K562 (cell line): Measurements from ENCODE around the gene PPP1R37. TPM values are rescaled to one million over a fixed set of nuclear protein-coding genes. Genes with fewer than 3 reads are reported as not detected.

Source experiments
- ATAC-seq: fragments of 200-7000 bp; cut with Tn5 transposase; 3 replicates; pipeline ENCODE4 v1.9.1; 2020; ENCODE audit warnings: moderate library complexity
- BruUV-seq: library from RNA; stranded (reverse); fragments of 400-500 nt; replicated peaks from 2 replicates; lab custom pipeline; 2021; lab: Mats Ljungman, UMichigan
- CTCF ChIA-PET: fragments of 300-600 bp; formaldehyde crosslinking; extraction: SDS; loops from one replicate; lab custom pipeline; 2021; ENCODE audit warnings: low intra/inter-chr PET ratio; lab: Yijun Ruan, JAX
- POLR2A ChIA-PET: fragments of 300-600, 350-650 bp; sonication (Branson Sonifier 250); formaldehyde crosslinking; extraction: SDS; loops from one replicate; lab custom pipeline; 2021; ENCODE audit warnings: antibody characterized with exemption, inconsistent platforms; lab: Yijun Ruan, JAX
- DNase-seq, 4 experiments: peaks; one replicate each; pipeline versions ENCODE4 v3.0.0 to v3.0.0-alpha.2; 2011 to 2018; ENCODE audit warnings: low spot score in 3 of 4, mixed read lengths in 3 of 4; ENCODE audit errors: extremely low read depth in 1 of 4
- FAIRE-seq: peaks from 2 replicates; lab custom pipeline; 2011; peaks lifted over from hg19 to GRCh38; lab: Jason Lieb, UNC
- H2AFZ ChIP-seq: 2 replicates; pipeline ENCODE4 v1.6.0; 2011; ENCODE audit warnings: low read depth, low read length, control low read depth, inconsistent platforms
- H3K27ac ChIP-seq: fragments of 200-600 bp; 3 replicates; pipeline ENCODE4 v1.8.0; 2011; ENCODE audit warnings: low read depth, mild to moderate bottlenecking, control low read depth, inconsistent platforms, low read length, moderate library complexity, mixed read lengths; ENCODE audit errors: extremely low read depth
- H3K27me3 ChIP-seq, 2 experiments: fragments of 300-600 bp in 1 of 2; 2 replicates in 1 of 2; 3 replicates in 1 of 2; pipeline versions ENCODE4 v1.6.0 to v1.8.0; 2011; ENCODE audit warnings: inconsistent platforms in 2 of 2, low read length in 2 of 2, mild to moderate bottlenecking in 1 of 2, mixed read lengths in 1 of 2, moderate library complexity in 1 of 2; ENCODE audit not compliant: control insufficient read depth in 2 of 2, insufficient read depth in 2 of 2
- H3K36me3 ChIP-seq: fragments of 300-600 bp; 3 replicates; pipeline ENCODE4 v1.8.0; 2011; ENCODE audit warnings: mild to moderate bottlenecking, low read length, inconsistent platforms; ENCODE audit not compliant: control insufficient read depth, insufficient read depth
- H3K4me1 ChIP-seq, 2 experiments: fragments of 200-600 bp in 1 of 2; replicated peaks in 1 of 2; 2 replicates in 1 of 2; 3 replicates in 1 of 2; pipeline versions ENCODE4 v1.5.1 to v1.8.0; 2011; ENCODE audit warnings: inconsistent platforms in 2 of 2, low read length in 2 of 2, mild to moderate bottlenecking in 1 of 2, mixed read lengths in 1 of 2, moderate library complexity in 1 of 2; ENCODE audit not compliant: control insufficient read depth in 2 of 2, insufficient read depth in 2 of 2
- H3K4me2 ChIP-seq: 2 replicates; pipeline ENCODE4 v1.6.1; 2011; ENCODE audit warnings: low read length, control low read depth, inconsistent platforms, mixed read lengths; ENCODE audit not compliant: insufficient read depth
- H3K4me3 ChIP-seq: fragments of 200-600 bp; sonication (generic), shearing (Covaris generic); 2 replicates; pipeline ENCODE4 v1.5.1; 2016; ENCODE audit warnings: control low read depth, inconsistent platforms
- H3K79me2 ChIP-seq: fragments of 200-600 bp; 3 replicates; pipeline ENCODE4 v1.8.0; 2011; ENCODE audit warnings: low read length, inconsistent platforms; ENCODE audit not compliant: control insufficient read depth, insufficient read depth
- H3K9ac ChIP-seq, 2 experiments: 2 replicates each; pipeline versions ENCODE4 v1.6.0 to v1.6.1; 2011; ENCODE audit warnings: low read depth in 2 of 2, low read length in 2 of 2, control low read depth in 1 of 2, inconsistent platforms in 1 of 2, mild to moderate bottlenecking in 1 of 2, mixed read lengths in 1 of 2; ENCODE audit not compliant: insufficient read depth in 1 of 2
- H3K9me1 ChIP-seq: one replicate; pipeline ENCODE4 v1.6.0; 2011; ENCODE audit warnings: inconsistent platforms, mild to moderate bottlenecking, low read length, moderate library complexity; ENCODE audit not compliant: control insufficient read depth, insufficient read depth
- H3K9me3 ChIP-seq: replicated peaks from 2 replicates; pipeline ENCODE4 v1.5.1; 2011; ENCODE audit warnings: low read depth, low read length, inconsistent platforms; ENCODE audit not compliant: control insufficient read depth, insufficient read depth
- H4K20me1 ChIP-seq: replicated peaks from 2 replicates; pipeline ENCODE4 v1.6.1; 2011; ENCODE audit warnings: low read length, inconsistent platforms, mixed read lengths; ENCODE audit not compliant: control insufficient read depth, insufficient read depth
- LARP7 ChIP-seq: fragments of 450-650 bp; IDR thresholded peaks from 2 replicates; pipeline ENCODE4 v1.6.1; 2016
- NCOA6 ChIP-seq: fragments of 450-650 bp; IDR thresholded peaks from 2 replicates; pipeline ENCODE4 v1.6.1; 2017; ENCODE audit warnings: mild to moderate bottlenecking
- RBFOX2 ChIP-seq: fragments of 200-400 bp; formaldehyde crosslinking; IDR thresholded peaks from 2 replicates; pipeline ENCODE4 v1.6.1; 2017; ENCODE audit warnings: low read depth, mild to moderate bottlenecking, low read length, moderate library complexity
- STAT5B ChIP-seq: fragments of 250-450 bp; sonication (Bioruptor Pico); IDR thresholded peaks from 2 replicates; pipeline ENCODE4 v1.8.0; 2021; ENCODE audit warnings: mild to moderate bottlenecking, inconsistent platforms
- ZNF280B ChIP-seq: fragments of 250-450 bp; sonication (Bioruptor Pico); IDR thresholded peaks from 2 replicates; pipeline ENCODE4 v1.5.1; 2021; ENCODE audit warnings: mild to moderate bottlenecking
- WGBS: fragments of 100-300 bp; shearing (Covaris generic); methylation state at CpG from one replicate; pipeline ENCODE4 v1.1.6; 2016; ENCODE audit warnings: low coverage, mixed read lengths; ENCODE audit not compliant: insufficient coverage; ENCODE audit errors: missing lambda C conversion rate; 5-methylcytosine and 5-hydroxymethylcytosine counted together
- in situ Hi-C: fragments of 300-500 bp; cut with MboI; formaldehyde crosslinking; loops from 4 replicates; pipeline ENCODE4 v1.15.0; 2018; ENCODE audit warnings: inconsistent platforms, mixed read lengths
- intact Hi-C: fragments of 100-400 bp; cut with micrococcal nuclease; formaldehyde crosslinking; loops from 2 replicates; pipeline ENCODE4 v1.14.2; 2022
- polyA plus RNA-seq, 8 experiments: library from polyadenylated mRNA; depleted of rRNA in 4 of 8; stranded (reverse) in 5 of 8; unstranded in 3 of 8; fragments of >200 nt; fragmentation: Nextera tagmentation in 2 of 8; fragmentation: Illumina TruSeq in 1 of 8; extraction: Ambion mirVana in 2 of 8; extraction: Trizol in 1 of 8; gene quantifications; 2 replicates each; pipeline versions ENCODE4 v1.2.1 to v1.2.3, GENCODE V29; 2011 to 2014; ENCODE audit warnings: inconsistent platforms in 1 of 8, missing spikeins in 1 of 8
- total RNA-seq, 7 experiments: library from RNA; depleted of rRNA in 6 of 7; stranded (reverse); fragments of >200 nt in 6 of 7; fragmentation: Illumina TruSeq in 2 of 7; extraction: Trizol in 2 of 7; gene quantifications; 2 replicates each; pipeline versions ENCODE4 v1.2.1 to v1.2.3, GENCODE V29; 2011 to 2021; ENCODE audit warnings: low replicate concordance in 1 of 7

The PPP1R37 gene
- total and polyA plus RNA-seq, 9 of the 15 experiments (the other 6 are each of a cell fraction or from before 2014, with no cell fraction given) = 0.04 to 20.3 (median 7.3) TPM

GRCh38 chr19:45100846-45101252 is 7.9 kb downstream of the PPP1R37 start:
- Histone ChIP-seq H4K20me1 (peaks cover 85% of the 10 kb centered on the region), H3K27ac (no peak overlapping the region; the same call in 2 of the 3 replicates), H3K4me2 (no peak overlapping the region), H3K36me3 (peaks cover 56% of the 10 kb centered on the region; the same call in 2 of the 3 replicates)
- TF ChIP-seq NCOA6 = no peak
- TF ChIP-seq ZNF280B = no peak
- 0 out of 2 replicates have a peak, but pooled peaks have one; percentile 8 for TF ChIP-seq RBFOX2
- TF ChIP-seq STAT5B (CRISPR knock-in tag) = no peak
- TF ChIP-seq LARP7 = no peak
- TF ChIP-seq, all 486 proteins: peak for 1
- no peak for ATAC-seq
- DNase-seq = no peak
- POLR2A ChIA-PET = interaction anchor here (0.8 to 1.6 kb wide), 3 partner anchors 8 to 80 kb away, joined by 3 to 7 read pairs (median 4); partner anchors contain the start of gene PPP1R37
- Histone ChIP-seq H3K9ac (peak overlapping the region in 1 of 2 experiments; percentile 63; a peak in 2 of 4 replicates), H3K79me2 (peaks cover 97% of the 10 kb centered on the region), H3K4me1 (peaks cover 34 to 57% of the 10 kb centered on the region in 2 experiments), H3K27me3 (no peaks in the 10 kb centered on the region), H3K9me1 (peaks cover 15% of the 10 kb centered on the region), H2AFZ (no peak overlapping the region), H3K4me3 (no peak overlapping the region), H3K9me3 (no peaks in the 10 kb centered on the region)
- 77% methylated on average over 8 of the region's 8 CpGs for whole genome bisulfite sequencing
- no peak for FAIRE-seq
- CTCF ChIA-PET = no interaction called here
- intact Hi-C loops (no loop called here), in situ Hi-C loops (no loop called here)
- no TSS peak for BruUV-seq
